ENCODE results near the gene ASRGL1. TPM values are rescaled to one million over a fixed set of nuclear protein-coding genes. Genes with fewer than 3 reads are reported as not detected.

Gene ASRGL1
- total RNA-seq, 2 experiments from 2014 or later = 9.2 to 10.2 TPM

DNA sequence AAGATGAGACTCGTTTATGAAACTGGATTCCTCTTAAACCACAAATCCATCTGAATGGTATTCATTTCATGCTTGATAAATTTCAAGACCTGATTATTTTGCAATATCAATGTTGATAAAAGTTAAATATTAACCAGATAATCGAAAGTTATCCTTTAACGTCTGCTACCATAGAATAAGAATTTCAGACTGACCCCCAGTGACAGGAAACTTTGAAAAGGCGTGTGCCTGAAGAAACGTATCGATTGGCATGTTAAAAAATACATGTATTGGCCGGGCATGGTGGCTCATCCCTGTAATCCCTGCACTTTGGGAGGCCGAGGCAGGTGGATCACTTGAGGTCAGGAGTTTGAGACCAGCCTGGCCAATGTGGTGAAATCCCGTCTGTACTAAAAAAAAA is 95.4 kb downstream of the ASRGL1 start:
- TF ChIP-seq EZH2phosphoT487 (IDR thresholded peaks at IDR 0.05; ENCODE audit: borderline replicate concordance, low read depth, low read length) = no peak
- TF ChIP-seq, protein P1, sequence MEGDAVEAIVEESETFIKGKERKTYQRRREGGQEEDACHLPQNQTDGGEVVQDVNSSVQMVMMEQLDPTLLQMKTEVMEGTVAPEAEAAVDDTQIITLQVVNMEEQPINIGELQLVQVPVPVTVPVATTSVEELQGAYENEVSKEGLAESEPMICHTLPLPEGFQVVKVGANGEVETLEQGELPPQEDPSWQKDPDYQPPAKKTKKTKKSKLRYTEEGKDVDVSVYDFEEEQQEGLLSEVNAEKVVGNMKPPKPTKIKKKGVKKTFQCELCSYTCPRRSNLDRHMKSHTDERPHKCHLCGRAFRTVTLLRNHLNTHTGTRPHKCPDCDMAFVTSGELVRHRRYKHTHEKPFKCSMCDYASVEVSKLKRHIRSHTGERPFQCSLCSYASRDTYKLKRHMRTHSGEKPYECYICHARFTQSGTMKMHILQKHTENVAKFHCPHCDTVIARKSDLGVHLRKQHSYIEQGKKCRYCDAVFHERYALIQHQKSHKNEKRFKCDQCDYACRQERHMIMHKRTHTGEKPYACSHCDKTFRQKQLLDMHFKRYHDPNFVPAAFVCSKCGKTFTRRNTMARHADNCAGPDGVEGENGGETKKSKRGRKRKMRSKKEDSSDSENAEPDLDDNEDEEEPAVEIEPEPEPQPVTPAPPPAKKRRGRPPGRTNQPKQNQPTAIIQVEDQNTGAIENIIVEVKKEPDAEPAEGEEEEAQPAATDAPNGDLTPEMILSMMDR (conservative IDR thresholded peaks at IDR 0.05; ENCODE audit: low read length) = no peak
- H3K4me2 ChIP-seq (ENCODE audit: low read length) = no peak overlapping the region
- H3K9me2 ChIP-seq (ENCODE audit: insufficient read depth, low read length) = no peaks in the 10 kb centered on the region
- intact Hi-C loops (cut with micrococcal nuclease; ENCODE audit: unreplicated experiment) = no loop called here
- H2AFZ ChIP-seq (ENCODE audit: low read length) = no peak overlapping the region
- no TSS peak for BruUV-seq (replicated peaks)
- no peaks in the 10 kb centered on the region for H3K79me2 ChIP-seq (ENCODE audit: insufficient read depth, low read depth, low read length)
- no peaks in the 10 kb centered on the region for H3K36me3 ChIP-seq (ENCODE audit: insufficient read depth, low read length)
- H3K4me3 ChIP-seq (ENCODE audit: low read depth, low read length, poor library complexity, severe bottlenecking) = no peak overlapping the region
- POLR2A ChIA-PET = interaction anchor here (0.7 kb wide), 1 partner anchor 29 kb away, joined by 4 read pairs; no protein-coding TSS in a partner anchor
- H3K9me3 ChIP-seq (ENCODE audit: low read length) = no peaks in the 10 kb centered on the region
- no peak for DNase-seq (ENCODE audit: low spot score)
- no peaks in the 10 kb centered on the region for H4K20me1 ChIP-seq (ENCODE audit: insufficient read depth, low read length)
- H3K27ac ChIP-seq (ENCODE audit: low read depth, low read length, poor library complexity, severe bottlenecking) = no peak overlapping the region
- CTCF ChIA-PET (ENCODE audit: unreplicated experiment) = interaction anchor here (0.5 kb wide), 1 partner anchor 504 kb away, joined by 4 read pairs; no protein-coding TSS in a partner anchor
- no peaks in the 10 kb centered on the region for H3K4me1 ChIP-seq (ENCODE audit: insufficient read depth, low read length, poor library complexity, severe bottlenecking)

DNA sequence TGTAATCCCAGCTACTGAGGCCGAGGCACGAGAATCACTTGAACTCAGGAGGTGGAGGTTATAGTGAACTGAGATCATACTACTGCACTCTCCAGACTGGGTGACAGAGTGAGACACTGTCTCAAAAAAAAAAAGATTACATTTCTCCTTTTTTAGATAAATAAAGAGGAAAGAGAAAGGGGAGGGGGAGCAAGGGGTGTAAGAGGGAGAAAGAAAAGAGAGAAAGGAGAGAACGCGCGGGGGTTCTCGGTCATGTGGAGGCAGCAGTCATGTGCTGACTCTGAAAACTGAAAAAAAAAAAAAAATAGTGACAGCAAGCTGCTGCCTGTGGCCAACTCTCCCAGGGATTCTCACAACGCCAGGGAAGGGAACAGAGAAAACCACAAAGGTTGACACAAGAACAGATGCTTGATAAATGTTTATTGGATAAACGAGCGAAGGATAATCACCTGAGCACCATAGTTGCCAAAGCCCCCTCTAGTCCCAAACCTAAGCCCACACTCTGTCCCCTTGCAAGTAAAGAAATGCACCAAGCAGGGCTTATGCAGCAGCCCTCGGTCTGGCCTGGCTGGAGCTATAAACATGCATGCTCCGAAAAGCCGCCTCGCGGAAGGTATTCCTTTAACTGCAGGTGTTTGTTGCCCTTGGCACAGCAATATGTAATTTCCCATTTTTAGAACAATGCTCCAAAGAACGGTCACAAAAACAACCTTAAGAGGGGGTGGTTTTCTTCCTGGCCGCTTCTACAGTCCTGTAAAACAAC is 96.1 kb downstream of the ASRGL1 start:
- CTCF ChIA-PET (ENCODE audit: unreplicated experiment) = interaction anchor here (0.5 kb wide), 1 partner anchor 505 kb away, joined by 4 read pairs; no protein-coding TSS in a partner anchor
- H3K27ac ChIP-seq (ENCODE audit: low read depth, low read length, poor library complexity, severe bottlenecking) = no peak overlapping the region
- H3K36me3 ChIP-seq (ENCODE audit: insufficient read depth, low read length) = no peaks in the 10 kb centered on the region
- intact Hi-C loops (cut with micrococcal nuclease; ENCODE audit: unreplicated experiment) = no loop called here
- H3K9me2 ChIP-seq (ENCODE audit: insufficient read depth, low read length) = no peaks in the 10 kb centered on the region
- H3K4me2 ChIP-seq (ENCODE audit: low read length) = no peak overlapping the region
- no peaks in the 10 kb centered on the region for H3K79me2 ChIP-seq (ENCODE audit: insufficient read depth, low read depth, low read length)
- no peaks in the 10 kb centered on the region for H3K4me1 ChIP-seq (ENCODE audit: insufficient read depth, low read length, poor library complexity, severe bottlenecking)
- H2AFZ ChIP-seq (ENCODE audit: low read length) = no peak overlapping the region
- TF ChIP-seq, protein P1 (conservative IDR thresholded peaks at IDR 0.05; ENCODE audit: low read length) = no peak
- no peak for TF ChIP-seq EZH2phosphoT487 (IDR thresholded peaks at IDR 0.05; ENCODE audit: borderline replicate concordance, low read depth, low read length)
- no peak overlapping the region for H3K4me3 ChIP-seq (ENCODE audit: low read depth, low read length, poor library complexity, severe bottlenecking)
- BruUV-seq (replicated peaks) = no TSS peak
- no peak for DNase-seq (ENCODE audit: low spot score)
- H3K9me3 ChIP-seq (ENCODE audit: low read length) = no peaks in the 10 kb centered on the region
- POLR2A ChIA-PET = interaction anchor here (0.7 kb wide), 1 partner anchor 29 kb away, joined by 4 read pairs; no protein-coding TSS in a partner anchor
- no peaks in the 10 kb centered on the region for H4K20me1 ChIP-seq (ENCODE audit: insufficient read depth, low read length)

DNA sequence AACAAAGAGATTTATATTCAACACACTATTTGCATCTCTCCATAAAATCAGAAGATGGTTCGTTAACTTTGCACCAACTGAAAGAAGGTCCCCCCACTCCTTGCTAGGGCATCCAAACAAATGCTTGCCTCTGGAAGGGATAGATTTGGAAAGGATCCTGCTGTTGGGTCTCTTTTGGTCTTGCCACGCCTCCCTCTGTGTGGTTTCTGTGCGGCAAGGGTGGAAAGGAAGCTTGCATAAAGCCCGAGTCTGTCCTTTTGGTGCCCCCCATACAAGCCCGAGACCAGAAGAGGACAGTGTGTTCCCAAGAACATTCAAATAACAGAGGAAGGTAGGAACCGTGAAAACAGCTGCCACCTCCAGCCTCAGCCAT is 96.6 kb downstream of the ASRGL1 start:
- H4K20me1 ChIP-seq (ENCODE audit: insufficient read depth, low read length) = no peaks in the 10 kb centered on the region
- H3K9me3 ChIP-seq (ENCODE audit: low read length) = no peaks in the 10 kb centered on the region
- no peak overlapping the region for H3K4me2 ChIP-seq (ENCODE audit: low read length)
- no peaks in the 10 kb centered on the region for H3K4me1 ChIP-seq (ENCODE audit: insufficient read depth, low read length, poor library complexity, severe bottlenecking)
- H3K9me2 ChIP-seq (ENCODE audit: insufficient read depth, low read length) = no peaks in the 10 kb centered on the region
- H3K79me2 ChIP-seq (ENCODE audit: insufficient read depth, low read depth, low read length) = no peaks in the 10 kb centered on the region
- no peak for DNase-seq (ENCODE audit: low spot score)
- ChIA-PET CTCF (ENCODE audit: unreplicated experiment) (no interaction called here), POLR2A (no interaction called here)
- no peaks in the 10 kb centered on the region for H3K36me3 ChIP-seq (ENCODE audit: insufficient read depth, low read length)
- intact Hi-C loops (cut with micrococcal nuclease; ENCODE audit: unreplicated experiment) = no loop called here
- H3K4me3 ChIP-seq (ENCODE audit: low read depth, low read length, poor library complexity, severe bottlenecking) = no peak overlapping the region
- BruUV-seq (replicated peaks) = no TSS peak
- no peak overlapping the region for H3K27ac ChIP-seq (ENCODE audit: low read depth, low read length, poor library complexity, severe bottlenecking)
- no peak for TF ChIP-seq EZH2phosphoT487 (IDR thresholded peaks at IDR 0.05; ENCODE audit: borderline replicate concordance, low read depth, low read length)
- TF ChIP-seq, protein P1 (conservative IDR thresholded peaks at IDR 0.05; ENCODE audit: low read length) = no peak
- no peak overlapping the region for H2AFZ ChIP-seq (ENCODE audit: low read length)

Data from OCI-LY7 (cell line).